Glomerular endothelial cell (primary cell): ENCODE results near the gene SREK1IP1. TPM values are rescaled to one million over a fixed set of nuclear protein-coding genes. Genes with fewer than 3 reads are reported as not detected.
"Not testable (repeated sequence)": the region's sequence is repeated elsewhere in the genome, so short reads cannot be mapped to it uniquely, and the experiment has no call there.

Experiments
- DNase-seq: peaks from one replicate; pipeline ENCODE4 v3.0.0-alpha.2; 2011; ENCODE audit warnings: low read depth, low spot score; ENCODE audit errors: extremely low read depth
- total RNA-seq: library from RNA; depleted of rRNA; stranded (reverse); fragments of >200 nt; gene quantifications from 2 replicates; pipeline ENCODE4 v1.2.3, GENCODE V29; 2015

The SREK1IP1 gene
- total RNA-seq, 1 donor from 2014 or later: 8.8 TPM

DNA sequence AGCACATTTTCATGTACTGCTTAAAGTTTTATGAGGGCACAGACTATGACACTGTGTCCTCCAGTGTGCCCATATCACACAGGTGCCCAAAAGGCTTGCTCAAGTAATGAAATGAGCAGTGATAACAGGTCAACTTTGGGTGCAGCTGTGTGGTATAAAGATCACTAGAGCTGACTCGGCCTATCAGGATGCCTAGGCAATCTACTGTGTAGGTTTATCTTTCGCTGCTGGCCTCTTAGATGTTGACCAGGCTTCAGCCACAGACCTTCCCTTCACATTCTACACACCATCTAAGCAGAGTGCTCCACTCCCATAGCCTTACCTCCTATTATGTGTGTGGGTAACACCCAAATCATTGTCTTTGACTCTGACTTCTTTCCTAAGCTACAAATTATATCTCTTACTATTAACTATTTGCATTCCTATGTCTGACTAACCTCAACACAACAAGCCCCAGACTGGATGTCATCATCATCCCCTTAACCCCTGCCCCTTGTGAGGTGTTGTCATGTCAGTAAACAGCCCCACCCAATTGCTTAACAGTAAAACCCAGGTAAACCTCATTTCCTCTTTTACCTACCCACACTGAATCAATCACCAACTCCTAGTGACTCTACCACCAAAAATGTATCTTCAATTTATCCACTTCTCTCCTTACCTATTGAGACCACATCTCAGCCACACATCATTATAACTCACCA, 2.5 kb downstream of the SREK1IP1 start:
- DNase-seq: no peak

DNA sequence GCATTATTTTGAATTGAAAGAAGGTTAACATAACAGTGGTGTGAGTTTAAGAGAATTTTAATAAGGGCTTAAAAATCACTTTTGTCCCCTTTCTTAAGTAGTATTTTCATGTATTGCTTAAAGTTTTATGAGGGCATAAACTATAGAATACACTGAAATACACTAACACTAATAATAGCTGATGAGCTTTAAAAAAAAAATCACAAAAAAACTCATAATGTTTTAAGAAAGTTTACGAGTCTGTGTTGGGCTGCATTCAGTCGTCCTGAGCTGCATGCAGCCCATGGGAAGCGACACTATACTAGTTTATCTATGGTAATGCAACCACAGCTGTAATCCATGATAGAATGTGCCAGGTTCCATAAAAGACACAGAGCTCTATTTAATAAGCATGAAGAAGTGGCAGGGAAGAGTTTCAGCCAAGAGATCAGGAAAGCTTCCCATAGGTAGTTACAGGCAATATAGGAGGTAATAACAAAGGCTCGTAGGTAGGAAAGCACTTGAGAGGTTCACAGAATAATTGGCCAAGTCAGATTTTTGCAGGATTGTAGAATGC, 4.5 kb downstream of the SREK1IP1 start:
- no peak for DNase-seq

DNA sequence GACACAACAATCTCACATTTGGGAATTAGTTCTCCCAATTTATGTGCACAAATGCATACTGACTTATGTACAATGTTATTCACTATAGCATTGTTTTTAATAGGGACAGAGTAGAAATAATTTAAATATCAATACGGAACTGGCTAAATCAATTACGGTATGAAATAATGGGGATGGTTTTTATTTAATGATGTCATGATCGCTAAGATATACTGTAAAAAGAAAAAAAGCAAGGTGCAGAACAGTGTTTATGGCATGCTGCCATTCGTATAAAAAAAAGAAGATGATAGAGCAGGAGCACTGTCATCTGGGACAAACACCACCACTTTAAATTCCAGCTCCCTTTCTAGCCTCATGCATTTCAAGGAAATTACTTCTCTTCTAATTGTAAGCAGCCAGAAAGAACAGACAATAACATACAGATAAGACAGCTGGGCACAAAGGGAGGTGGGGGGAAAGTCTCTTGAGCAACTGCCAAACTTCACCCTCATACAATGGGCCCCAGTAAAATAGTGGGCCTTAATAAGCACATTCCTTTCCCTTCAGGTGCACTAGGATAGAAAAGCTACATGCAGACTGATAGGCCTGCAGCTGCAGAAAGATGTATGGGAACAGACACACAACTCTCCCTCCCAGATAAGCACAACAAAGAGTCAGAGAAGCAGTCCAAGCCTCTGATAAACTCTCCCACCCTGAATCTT, 8.4 kb downstream of the SREK1IP1 start:
- DNase-seq: no peak

- no peak for DNase-seq
Measured at GRCh38 chr5:64758901-64759300, 9.6 kb downstream of the SREK1IP1 start.

- no peak for DNase-seq
Measured at GRCh38 chr5:64754066-64754465, 14.4 kb downstream of the SREK1IP1 start.

GRCh38 chr5:64749385-64749784, 19.1 kb downstream of the SREK1IP1 start:
- no peak for DNase-seq

GRCh38 chr5:64746446-64746845, 22.0 kb downstream of the SREK1IP1 start:
- DNase-seq: no peak

DNA sequence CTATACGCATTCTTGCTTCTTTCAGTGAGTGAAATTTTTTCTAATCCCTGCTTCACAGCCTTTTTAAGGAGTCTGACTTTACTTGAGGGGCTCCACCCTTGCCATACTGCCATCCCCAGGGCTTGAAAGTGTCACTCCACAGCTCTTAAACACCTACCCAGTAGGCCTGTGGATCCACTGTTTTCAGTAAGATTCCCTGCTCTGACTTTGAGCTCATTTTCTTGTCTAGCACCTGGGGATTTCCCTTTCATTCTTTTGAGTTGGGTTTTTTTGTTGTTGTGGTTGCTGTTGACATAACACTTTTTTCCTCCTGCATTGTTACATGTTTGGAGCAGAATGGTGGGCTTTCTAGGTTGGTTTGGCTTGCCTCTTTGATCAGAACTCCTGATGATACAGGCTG, 23.6 kb downstream of the SREK1IP1 start:
- no peak for DNase-seq

GRCh38 chr5:64742821-64743220, 25.7 kb downstream of the SREK1IP1 start:
- DNase-seq: no peak

DNA sequence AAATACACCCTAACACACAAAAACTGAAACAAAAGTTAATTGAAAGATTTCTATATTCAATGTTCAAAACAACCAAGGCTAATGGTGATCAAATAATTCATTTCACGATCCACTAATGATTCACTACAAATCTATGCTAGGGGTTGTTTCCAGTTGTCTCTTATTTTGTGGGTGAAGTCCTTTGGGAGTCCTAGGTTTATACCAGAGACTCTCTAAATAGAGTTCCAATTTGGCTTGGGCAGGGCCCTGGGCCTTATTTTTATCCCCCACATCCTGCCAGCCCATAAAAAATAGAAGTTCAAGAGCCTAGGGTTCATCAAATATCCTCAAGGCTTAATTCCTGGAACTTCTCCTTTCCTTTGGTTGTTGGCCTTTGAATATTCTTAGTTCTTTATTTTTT, 26.1 kb downstream of the SREK1IP1 start:
- DNase-seq: no peak

DNA sequence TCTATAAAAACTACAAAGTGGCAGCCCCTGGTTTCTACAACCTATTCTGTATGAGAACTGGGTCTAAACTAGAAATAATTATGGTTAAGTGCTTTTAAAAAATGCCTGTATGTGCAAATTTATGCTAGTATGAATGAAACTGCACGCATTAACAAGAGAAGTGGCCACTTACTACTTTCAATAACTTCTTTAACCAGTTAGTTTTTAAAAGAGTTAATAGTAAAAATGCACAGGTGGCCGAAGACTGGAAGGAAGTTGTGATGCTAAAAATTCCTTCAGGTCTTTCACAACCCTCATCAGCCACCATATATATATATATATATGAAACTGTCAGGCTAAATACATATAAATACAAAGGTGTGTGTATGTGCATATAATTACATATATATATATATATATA, 41.3 kb downstream of the SREK1IP1 start:
- DNase-seq: no peak

DNA sequence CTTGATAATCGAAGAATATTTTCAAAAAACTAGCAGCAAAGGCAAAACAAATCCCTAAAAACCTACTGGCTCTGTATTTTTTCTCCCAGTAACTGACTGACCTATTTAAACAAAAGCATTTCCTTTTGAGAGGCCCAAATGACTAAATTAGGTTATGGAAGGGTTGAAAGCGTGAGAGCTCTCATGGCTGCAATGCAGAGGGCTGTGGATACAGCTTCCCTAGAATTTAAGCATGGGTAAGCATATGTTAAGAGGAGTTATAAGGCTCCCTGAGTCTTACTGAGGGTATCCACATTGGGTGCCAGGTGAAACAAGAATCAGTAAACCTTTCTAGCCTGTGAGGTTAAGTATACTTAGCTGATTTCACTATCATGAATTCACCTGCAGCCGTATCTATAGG, 45.9 kb downstream of the SREK1IP1 start:
- no peak for DNase-seq

GRCh38 chr5:64714495-64714894, 54.0 kb downstream of the SREK1IP1 start:
- DNase-seq: not testable (repeated sequence)

DNA sequence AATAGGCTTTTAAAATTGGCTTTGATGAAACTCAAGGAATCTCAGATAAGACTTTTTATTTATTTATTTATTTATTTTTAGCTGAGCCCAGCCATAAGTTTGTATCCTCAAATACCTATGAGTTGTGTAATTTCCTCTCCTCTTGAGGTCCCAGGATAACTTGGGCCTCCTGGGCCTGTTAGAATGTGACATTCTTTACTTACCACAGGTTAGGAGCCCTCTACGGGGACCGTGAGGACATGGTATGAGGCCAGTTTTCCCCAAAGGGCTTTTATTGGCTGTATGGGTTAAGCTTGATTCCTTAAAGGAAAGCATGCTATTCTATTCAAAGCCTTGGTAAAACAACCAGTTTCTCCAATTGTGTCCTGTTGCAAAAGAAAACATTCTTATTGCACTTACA, 61.3 kb downstream of the SREK1IP1 start:
- DNase-seq: no peak

GRCh38 chr5:64706074-64706473, 62.4 kb downstream of the SREK1IP1 start:
- not testable (repeated sequence) for DNase-seq

DNA sequence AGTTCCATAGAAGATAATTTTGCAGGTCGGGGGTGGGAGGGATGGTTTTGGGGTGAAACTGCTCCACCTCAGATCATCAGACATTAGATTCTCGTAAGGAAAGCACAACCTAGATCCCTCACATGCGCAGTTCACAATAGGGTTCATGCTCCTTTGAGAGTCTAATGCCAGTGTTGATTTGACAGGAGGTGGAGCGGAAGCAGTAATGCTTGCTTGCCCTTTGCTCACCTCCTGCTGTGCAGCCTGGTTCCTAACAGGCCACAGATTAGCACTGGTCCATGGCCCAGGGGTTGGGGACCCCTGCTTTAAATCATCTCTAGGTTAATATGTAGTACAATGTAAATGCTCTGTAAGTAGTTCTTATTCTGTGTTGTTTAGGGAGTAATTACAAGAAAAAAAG, 67.7 kb downstream of the SREK1IP1 start:
- no peak for DNase-seq

DNA sequence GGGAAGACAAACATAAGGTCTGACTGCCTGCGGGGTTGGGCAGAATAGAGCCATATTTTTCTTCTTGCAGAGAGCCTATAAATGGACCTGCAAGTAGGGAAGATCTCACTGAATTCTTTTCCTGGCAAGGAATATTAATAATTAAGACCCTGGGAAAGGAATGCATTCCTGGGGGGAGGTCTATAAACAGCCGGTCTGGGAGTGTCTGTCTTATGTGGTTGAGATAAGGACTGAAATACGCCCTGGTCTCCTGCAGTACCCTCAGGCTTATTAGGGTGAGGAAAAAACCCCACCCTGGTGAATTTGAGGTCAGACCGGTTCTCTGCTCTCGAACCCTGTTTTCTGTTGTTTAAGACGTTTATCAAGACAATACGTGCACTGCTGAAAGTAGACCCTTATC, 72.1 kb downstream of the SREK1IP1 start:
- not testable (repeated sequence) for DNase-seq

- DNase-seq: no peak
Measured at GRCh38 chr5:64693636-64694035, 74.9 kb downstream of the SREK1IP1 start.

DNA sequence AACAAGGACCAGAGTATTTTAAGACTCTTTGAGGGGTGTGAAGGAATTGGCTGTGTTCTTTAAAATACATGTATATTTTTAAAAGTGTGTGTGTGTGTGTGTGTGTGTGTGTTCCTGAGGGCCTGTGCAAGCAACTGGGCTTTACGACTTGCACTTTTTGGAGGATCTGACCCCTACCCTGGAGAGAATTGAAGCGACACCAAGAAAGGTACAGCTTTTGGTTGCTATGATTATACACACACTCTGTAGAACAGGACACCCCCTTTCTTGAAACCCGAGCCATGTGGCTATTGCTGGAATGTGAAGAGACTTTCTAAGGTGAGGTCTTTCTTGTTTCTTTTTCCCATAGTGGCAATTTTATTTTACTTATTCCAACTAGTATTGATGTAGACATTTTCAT, 77.2 kb downstream of the SREK1IP1 start:
- DNase-seq: no peak

- DNase-seq: no peak
Measured at GRCh38 chr5:64690417-64691151, 77.9 kb downstream of the SREK1IP1 start, which contains the start of gene SHISAL2B. Gene SHISAL2B, plus strand, starts transcription at chr5:64690503. Its CDS starts 121 bp downstream, at chr5:64690624.

DNA sequence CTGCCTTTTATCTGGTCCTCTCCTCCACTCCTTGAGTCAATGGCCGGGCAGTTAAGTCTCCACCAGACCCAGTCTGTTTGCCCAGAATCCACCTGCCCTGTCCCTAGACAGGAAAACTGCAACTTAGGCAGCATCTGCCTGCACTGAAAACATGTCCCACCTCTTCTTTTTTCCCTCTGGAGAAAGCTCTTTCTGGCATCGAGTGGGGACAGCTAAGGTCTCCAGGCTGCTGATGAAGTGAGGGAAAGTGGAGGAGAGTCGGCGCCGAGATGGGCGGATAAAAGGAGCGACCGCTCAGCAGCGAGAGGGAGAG, 78.4 kb downstream of the SREK1IP1 start:
- DNase-seq: no peak

- no peak for DNase-seq
Measured at GRCh38 chr5:64688965-64689364, 79.5 kb downstream of the SREK1IP1 start.
